HG02884 (cell line): ENCODE results near the gene ADAMTSL4.
A peak's percentile ranks its signal among the peaks of the same experiment; 100 is the strongest.

Source experiments
- ATAC-seq: cut with Tn5 transposase; IDR thresholded peaks from one replicate; pipeline ENCODE4 v1.9.1; 2021; ENCODE audit warnings: mild to moderate bottlenecking, moderate library complexity; ENCODE audit not compliant: unreplicated experiment

The ADAMTSL4 gene

GRCh38 chr1:150548632-150549495 lies at the start of gene ADAMTSL4:
TSS of gene ADAMTSL4 (plus strand) at chr1:150549408. CDS start at chr1:150552289, 2,881 bp downstream.
- ATAC-seq, result no peak

DNA sequence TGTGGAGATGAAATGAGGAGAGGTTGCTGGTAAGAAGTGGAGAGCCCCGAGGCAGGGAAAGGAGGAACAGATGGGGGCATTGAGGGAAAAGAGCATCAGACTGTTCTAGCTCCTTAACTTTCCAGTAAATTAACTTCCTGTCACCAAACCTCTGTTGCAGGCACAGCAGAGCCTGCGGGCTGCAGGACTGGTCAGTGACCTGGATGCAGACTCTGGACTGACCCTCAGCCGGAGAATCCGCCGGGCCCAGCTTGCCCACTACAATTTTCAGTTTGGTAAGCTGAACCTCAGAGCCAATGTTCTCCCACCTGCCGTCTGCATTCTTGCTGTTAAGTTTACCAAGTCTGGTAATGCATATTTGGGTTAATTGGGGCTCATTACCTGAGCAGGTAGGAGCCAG lies 43.8 kb upstream of the ADAMTSL4 start:
- ATAC-seq, result no peak

GRCh38 chr1:150507912-150508864 lies 41.0 kb upstream of the ADAMTSL4 start, which contains the start of gene ECM1:
TSS of gene ECM1 (plus strand) at chr1:150508109. CDS start at chr1:150508210, 101 bp downstream.
- no peak for ATAC-seq

- no peak for ATAC-seq
These were observed 40.2 kb upstream of the ADAMTSL4 start for GRCh38 chr1:150508982-150509381.

DNA sequence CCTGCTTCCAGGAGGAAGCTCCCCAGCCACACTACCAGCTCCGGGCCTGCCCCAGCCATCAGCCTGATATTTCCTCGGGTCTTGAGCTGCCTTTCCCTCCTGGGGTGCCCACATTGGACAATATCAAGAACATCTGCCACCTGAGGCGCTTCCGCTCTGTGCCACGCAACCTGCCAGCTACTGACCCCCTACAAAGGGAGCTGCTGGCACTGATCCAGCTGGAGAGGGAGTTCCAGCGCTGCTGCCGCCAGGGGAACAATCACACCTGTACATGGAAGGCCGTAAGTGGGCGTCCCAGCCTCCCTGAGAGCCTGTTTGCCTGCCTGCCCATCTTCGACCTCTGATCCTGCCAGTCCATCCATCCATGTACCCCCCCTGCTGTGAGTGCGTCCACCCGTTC lies 37.7 kb upstream of the ADAMTSL4 start:
- ATAC-seq, result no peak

DNA sequence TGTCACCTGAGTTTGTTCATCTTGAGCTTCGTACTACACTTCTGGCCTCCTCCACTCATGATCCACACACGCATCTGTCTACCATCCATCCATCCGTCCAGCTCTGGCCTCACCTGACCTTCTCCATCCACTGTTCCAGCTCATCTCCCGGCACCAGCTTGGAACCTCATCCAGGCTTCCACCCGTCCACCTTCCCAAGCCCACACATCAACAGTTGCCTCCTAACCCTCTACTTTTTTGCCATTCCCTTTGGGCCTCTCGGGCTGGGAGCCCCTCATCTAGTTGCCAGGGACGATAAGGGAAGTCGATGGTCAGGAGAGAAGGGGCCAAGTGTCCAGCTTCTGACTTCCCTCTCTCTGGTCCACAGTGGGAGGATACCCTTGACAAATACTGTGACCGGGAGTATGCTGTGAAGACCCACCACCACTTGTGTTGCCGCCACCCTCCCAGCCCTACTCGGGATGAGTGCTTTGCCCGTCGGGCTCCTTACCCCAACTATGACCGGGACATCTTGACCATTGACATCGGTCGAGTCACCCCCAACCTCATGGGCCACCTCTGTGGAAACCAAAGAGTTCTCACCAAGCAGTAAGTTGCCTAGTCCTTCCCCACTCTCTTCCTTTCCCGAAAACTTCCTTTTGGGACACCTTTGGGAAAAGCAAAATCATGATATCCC lies 37.1 kb upstream of the ADAMTSL4 start:
- no peak for ATAC-seq

DNA sequence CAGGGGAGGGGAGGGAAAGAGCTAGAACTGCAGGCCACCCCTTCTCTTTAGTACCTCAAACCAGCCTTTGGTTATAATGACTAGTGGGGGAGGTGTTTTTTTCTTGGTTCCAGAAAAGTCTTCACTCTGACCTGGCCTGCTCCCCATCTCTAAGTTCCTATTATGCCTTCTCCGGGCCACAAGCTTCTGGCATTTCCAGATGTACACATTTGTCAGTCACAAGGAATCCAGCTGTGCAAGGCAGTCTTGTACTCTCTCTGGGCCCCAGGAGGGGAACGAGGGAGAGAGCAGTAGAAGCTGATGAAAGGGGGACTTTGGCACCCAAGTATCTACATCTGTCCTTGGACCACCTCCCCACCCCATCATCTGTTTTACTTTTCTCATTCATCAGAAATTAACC lies 36.4 kb upstream of the ADAMTSL4 start:
- no peak for ATAC-seq

- no peak for ATAC-seq
These were observed 35.8 kb upstream of the ADAMTSL4 start for GRCh38 chr1:150513351-150513791.

DNA sequence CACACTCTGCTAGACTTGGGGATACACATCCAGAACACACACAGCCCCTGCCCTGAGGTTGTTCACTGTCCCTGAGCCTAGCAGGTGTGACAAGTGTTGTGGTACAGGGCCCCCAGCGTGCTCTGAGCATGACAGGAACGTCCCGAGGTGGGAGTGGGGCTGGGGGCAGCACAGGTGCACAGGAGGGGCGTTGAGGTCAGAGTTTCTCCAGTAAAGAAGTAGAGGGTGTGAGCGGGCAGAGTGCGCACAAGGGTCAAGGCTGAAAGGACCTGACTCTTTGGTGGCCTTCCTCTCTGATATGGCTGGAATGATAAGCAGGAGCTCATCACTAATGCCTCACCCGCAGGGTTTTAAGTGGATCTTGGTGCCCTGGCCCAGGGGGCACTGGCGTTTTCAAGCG lies 34.9 kb upstream of the ADAMTSL4 start:
- ATAC-seq, result no peak

DNA sequence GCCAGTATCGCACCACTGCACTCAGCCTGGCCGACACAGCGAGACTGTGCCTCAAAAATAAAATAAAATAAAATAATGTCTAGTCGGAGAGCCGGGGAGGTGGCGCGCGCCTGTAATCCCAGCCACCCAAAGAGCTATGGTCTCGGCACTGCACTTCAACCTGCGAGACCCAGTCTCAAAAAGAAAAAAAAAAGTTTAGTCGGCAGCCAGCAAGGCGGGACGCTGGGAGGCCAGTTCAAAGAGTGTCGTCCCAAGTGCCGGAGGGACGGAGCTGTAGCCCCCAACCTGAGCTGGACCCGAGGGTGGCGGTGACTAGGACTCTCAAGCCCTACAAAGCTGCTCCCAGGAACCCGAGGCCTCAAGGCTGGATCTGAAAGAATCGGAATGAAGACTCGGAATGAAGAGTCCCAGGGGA lies 34.3 kb upstream of the ADAMTSL4 start:
- ATAC-seq, result no peak

GRCh38 chr1:150515328-150516049 lies 33.7 kb upstream of the ADAMTSL4 start, which contains the start of gene FALEC:
TSS of gene FALEC (plus strand) at chr1:150515752.
- ATAC-seq, result peak; percentile 97

DNA sequence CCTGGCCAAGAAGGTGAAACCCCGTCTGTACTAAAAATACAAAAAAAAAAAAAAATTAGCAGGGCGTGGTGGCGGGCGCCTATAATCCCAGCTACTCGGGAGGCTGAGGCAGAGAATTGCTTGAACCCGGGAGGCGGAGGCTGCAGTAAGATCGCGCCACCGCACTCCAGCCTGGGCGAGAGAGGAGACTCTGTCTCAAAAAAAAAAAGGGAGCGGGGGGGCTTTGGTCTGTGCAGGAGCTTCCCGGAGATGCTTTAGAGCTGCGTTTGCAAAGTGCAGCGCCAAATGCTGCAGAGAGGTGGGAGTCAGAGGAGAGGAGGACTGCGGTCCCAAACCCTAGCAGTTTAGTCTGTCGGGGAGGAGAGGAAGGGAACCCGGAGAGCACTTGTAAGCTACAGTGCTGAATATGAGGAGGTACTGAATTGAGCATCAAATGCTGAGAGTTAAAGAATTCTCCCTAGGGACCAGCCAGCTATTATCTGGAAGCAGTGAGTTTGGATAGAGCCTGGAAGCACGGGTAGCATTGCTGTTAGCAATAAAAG lies 33.1 kb upstream of the ADAMTSL4 start:
- no peak for ATAC-seq

DNA sequence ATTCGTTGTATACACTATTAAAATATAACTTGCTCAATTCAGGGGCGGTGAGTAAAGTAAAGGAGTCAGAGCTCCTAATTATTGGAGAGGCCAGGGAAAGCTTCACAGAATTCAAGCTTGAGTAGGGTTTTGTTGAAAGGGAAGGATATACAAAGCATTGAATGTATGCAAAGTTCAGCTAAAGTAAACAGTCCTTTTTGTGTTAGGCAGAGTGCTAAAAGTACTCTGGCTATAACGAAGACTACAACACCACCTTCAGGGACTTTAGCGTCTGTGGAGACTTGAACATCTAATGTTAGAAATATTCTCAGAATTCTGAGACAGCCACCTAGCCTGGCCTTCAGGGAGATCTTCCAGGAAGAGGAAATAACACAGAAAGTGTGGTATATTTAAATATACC lies 32.6 kb upstream of the ADAMTSL4 start:
- no peak for ATAC-seq

GRCh38 chr1:150521196-150521968 lies 27.8 kb upstream of the ADAMTSL4 start:
- no peak for ATAC-seq

DNA sequence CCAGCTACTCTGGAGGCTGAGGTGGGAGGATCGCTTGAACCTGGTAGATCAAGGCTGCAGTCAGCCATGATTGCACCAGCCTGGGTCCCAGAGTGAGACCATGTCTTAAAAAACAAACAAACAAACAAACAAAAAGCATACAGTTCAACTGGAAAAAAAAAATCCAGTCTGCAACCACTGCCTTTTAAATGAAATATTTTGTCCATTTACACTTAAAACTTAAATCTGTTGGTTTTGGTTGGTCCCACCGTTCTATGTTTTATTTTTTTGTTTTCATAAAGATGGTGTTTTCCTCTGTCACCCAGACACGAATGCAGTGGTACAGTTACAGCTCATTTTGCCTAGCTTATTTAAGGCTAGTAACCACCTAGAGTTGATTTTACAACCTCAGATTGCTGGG lies 23.9 kb upstream of the ADAMTSL4 start:
- no peak for ATAC-seq

DNA sequence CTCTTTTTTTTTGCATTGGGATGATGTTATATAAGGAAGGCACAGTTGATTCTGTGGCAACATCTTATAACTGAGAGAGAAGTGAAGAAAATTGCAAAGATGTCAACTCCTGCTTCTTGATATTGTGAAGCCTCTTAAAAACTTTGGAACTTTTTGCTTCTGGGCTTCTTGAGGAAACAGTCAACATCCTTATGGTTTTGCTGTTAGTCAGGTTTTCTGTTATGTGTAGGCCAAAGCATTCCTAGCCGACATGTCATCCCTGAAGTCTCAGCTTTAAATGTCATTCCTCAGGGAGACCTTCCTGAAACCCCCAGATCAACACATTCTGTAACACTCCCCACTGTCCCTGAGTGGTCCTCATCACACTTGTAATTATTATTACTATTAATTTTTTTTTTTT lies 21.0 kb upstream of the ADAMTSL4 start:
- ATAC-seq, result no peak

GRCh38 chr1:150529017-150529416 lies 20.2 kb upstream of the ADAMTSL4 start:
- no peak for ATAC-seq

DNA sequence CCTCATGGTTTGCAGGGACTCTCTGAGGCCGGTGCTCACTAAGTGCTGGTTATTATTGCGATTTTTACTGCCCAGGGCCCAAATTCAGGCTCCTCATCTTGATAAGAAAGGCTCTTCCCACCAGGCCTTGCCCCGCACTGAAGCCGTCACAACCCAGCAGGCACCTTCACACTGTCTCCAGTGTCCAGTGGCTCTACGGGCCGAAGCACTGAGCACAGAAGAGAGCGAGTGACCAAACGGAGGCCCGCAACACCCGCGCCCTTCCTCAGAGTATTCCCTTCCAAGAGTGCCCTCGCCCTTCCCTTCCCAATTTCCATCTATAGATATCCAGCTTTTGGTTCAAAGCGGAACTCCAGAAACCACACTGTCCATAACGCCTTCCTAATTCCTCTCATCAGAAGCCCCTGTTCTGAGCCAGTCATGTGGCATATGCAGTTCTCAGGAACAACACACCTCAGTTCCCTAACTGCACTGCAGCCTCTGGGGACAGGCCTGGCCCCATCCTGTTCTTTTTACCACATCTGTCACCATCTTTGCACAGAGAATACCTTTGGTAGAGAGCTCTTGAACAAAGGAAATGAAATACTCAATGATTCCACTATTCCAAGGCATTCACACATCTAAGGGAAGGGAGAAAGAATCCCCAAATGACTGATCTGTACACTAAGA lies 18.6 kb upstream of the ADAMTSL4 start:
- no peak for ATAC-seq

GRCh38 chr1:150532860-150533259 lies 16.3 kb upstream of the ADAMTSL4 start:
- ATAC-seq, result no peak
